Endothelial cell (in vitro differentiated cells): ENCODE data around the gene RBCK1. TPM values are rescaled to one million over a fixed set of nuclear protein-coding genes. Genes with fewer than 3 reads are reported as not detected.

Experiments used
- DNase-seq: peaks from one replicate; pipeline ENCODE4 v3.0.0; 2021; ENCODE audit warnings: low spot score
- H3K27ac Mint-ChIP-seq: one replicate; pipeline ENCODE4 v1.8.0; 2021; ENCODE audit warnings: mixed read lengths, inconsistent platforms; ENCODE audit not compliant: unreplicated experiment
- H3K27me3 Mint-ChIP-seq: one replicate; pipeline ENCODE4 v1.8.0; 2021; ENCODE audit warnings: mild to moderate bottlenecking, moderate library complexity, mixed read lengths, inconsistent platforms; ENCODE audit not compliant: unreplicated experiment
- H3K36me3 Mint-ChIP-seq: one replicate; pipeline ENCODE4 v1.8.0; 2021; ENCODE audit warnings: mild to moderate bottlenecking, low read depth, mixed read lengths, inconsistent platforms; ENCODE audit not compliant: unreplicated experiment
- H3K4me1 Mint-ChIP-seq: one replicate; pipeline ENCODE4 v1.8.0; 2021; ENCODE audit warnings: mild to moderate bottlenecking, mixed read lengths, inconsistent platforms; ENCODE audit not compliant: unreplicated experiment
- H3K4me3 Mint-ChIP-seq: one replicate; pipeline ENCODE4 v1.8.0; 2021; ENCODE audit warnings: mild to moderate bottlenecking, mixed read lengths, inconsistent platforms; ENCODE audit not compliant: unreplicated experiment
- H3K9me3 Mint-ChIP-seq: one replicate; pipeline ENCODE4 v1.8.0; 2021; ENCODE audit warnings: mixed read lengths, inconsistent platforms; ENCODE audit not compliant: unreplicated experiment
- total RNA-seq: library from RNA; stranded (reverse); fragmentation: NEBNext Ultra II Directional; extraction: Animal tissue kit (Norgen Biotek cat#: 25700); gene quantifications from one replicate; pipeline ENCODE4 v1.2.1, GENCODE V29; 2021; ENCODE audit not compliant: unreplicated experiment
- TF ChIP-seq, protein P1 (sequence below): fragments of 200-600 bp; sonication (generic); IDR thresholded peaks from one replicate; pipeline ENCODE4 v1.5.0; 2021; ENCODE audit warnings: antibody characterized with exemption; ENCODE audit not compliant: unreplicated experiment

RBCK1 gene
- total RNA-seq, 1 donor from 2014 or later: 68.8 TPM

DNA sequence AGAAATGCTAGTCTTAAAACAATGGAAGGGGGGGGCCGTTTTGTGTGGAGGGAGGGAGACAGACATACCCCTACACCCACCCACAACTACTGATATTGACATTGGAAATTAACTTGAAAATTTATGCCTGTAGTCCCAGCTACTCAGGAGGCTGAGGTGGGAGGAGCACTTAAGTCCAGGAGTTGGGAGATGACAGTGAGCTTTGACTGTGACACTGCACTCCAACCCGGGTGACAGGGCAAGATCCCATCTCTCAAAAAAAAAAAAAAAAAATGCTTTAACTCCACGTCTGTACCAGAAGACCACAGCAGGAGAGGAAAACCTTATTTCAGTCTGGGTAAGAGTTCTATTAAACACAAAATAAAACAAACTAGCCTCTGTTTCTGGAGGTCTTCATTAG is 52.1 kb downstream of the RBCK1 start:
- no peak overlapping the region for H3K27ac Mint-ChIP-seq
- TF ChIP-seq, protein P1, sequence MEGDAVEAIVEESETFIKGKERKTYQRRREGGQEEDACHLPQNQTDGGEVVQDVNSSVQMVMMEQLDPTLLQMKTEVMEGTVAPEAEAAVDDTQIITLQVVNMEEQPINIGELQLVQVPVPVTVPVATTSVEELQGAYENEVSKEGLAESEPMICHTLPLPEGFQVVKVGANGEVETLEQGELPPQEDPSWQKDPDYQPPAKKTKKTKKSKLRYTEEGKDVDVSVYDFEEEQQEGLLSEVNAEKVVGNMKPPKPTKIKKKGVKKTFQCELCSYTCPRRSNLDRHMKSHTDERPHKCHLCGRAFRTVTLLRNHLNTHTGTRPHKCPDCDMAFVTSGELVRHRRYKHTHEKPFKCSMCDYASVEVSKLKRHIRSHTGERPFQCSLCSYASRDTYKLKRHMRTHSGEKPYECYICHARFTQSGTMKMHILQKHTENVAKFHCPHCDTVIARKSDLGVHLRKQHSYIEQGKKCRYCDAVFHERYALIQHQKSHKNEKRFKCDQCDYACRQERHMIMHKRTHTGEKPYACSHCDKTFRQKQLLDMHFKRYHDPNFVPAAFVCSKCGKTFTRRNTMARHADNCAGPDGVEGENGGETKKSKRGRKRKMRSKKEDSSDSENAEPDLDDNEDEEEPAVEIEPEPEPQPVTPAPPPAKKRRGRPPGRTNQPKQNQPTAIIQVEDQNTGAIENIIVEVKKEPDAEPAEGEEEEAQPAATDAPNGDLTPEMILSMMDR: no peak
- H3K4me1 Mint-ChIP-seq: peaks cover 32% of the 10 kb centered on the region
- peak overlapping the region; percentile 98 for H3K4me3 Mint-ChIP-seq
- no peaks in the 10 kb centered on the region for H3K9me3 Mint-ChIP-seq
- H3K36me3 Mint-ChIP-seq: peaks cover 4% of the 10 kb centered on the region
- no peak for DNase-seq
- peaks cover 10% of the 10 kb centered on the region for H3K27me3 Mint-ChIP-seq

DNA sequence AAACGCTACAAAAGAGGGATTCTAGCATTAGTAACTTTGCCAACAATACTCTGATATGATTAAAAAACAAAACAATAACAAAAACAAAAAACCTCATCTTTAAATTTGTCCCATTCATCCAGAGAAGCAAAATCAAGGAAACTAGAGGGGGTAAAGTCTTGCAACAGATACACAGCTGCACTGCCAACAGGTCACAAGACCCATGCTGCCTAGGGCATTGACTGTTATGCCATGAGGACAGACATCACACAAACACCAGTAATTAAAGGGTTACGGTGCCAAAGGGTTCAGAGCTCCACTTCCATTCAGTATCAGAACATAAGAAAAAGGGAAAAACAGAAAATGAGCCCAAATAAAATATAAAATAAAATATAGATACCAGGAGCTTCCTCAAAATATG is 52.6 kb downstream of the RBCK1 start:
- TF ChIP-seq, protein P1: no peak
- H3K27ac Mint-ChIP-seq: no peak overlapping the region
- peaks cover 4% of the 10 kb centered on the region for H3K36me3 Mint-ChIP-seq
- H3K4me1 Mint-ChIP-seq: peaks cover 32% of the 10 kb centered on the region
- H3K27me3 Mint-ChIP-seq: peaks cover 10% of the 10 kb centered on the region
- DNase-seq: no peak
- no peaks in the 10 kb centered on the region for H3K9me3 Mint-ChIP-seq
- peak overlapping the region; percentile 98 for H3K4me3 Mint-ChIP-seq

DNA sequence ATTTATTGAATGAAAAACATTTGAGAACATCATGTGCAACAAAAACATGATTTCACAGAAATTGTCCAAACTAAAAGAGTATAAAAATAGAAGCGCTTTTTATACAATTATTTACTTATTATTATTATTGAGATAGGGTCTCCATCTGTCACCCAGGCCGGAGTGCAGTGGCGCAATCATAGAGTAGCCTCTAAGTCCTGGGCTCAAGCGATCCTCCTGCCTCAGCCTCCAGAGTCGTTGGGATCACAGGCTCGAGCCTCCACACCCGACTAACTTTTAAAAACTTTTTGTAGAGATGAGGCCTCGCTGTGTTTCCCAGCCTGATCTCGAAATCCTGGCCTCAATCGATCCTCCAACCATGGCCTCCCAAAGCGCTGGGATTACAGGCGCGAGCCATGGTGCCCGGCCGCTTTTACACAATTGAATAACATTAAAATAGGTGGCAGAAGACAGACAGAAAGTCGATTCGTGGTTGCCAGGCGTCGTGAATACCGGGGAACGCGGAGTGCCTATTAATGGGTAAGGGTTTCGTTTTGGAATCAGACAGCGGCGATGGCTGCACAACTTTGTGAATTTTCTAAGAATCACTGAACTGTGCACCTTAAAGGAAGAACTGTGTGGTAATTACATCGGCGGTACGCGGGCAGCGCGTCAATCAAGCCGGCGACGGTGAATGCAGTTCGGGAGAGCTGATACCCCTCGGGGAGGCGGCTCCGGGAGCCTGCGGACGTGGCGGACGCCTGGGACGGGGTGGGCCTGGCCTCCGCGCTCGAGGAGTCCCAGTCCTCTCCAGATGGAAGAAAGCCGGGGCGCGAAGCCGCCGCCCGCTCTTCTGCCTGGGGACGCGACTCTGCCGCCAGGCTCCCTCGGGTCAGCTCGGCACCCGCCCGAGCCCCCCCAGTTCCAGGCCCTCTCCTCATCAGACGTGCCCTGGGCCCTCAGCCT is 53.4 kb downstream of the RBCK1 start:
- TF ChIP-seq, protein P1: no peak
- peaks cover 10% of the 10 kb centered on the region for H3K27me3 Mint-ChIP-seq
- peaks cover under 1% of the 10 kb centered on the region for H3K9me3 Mint-ChIP-seq
- DNase-seq: peak; percentile 57
- H3K36me3 Mint-ChIP-seq: peaks cover 4% of the 10 kb centered on the region
- H3K4me3 Mint-ChIP-seq: peak overlapping the region; percentile 98
- peaks cover 32% of the 10 kb centered on the region for H3K4me1 Mint-ChIP-seq
- H3K27ac Mint-ChIP-seq: peak overlapping the region; percentile 86

DNA sequence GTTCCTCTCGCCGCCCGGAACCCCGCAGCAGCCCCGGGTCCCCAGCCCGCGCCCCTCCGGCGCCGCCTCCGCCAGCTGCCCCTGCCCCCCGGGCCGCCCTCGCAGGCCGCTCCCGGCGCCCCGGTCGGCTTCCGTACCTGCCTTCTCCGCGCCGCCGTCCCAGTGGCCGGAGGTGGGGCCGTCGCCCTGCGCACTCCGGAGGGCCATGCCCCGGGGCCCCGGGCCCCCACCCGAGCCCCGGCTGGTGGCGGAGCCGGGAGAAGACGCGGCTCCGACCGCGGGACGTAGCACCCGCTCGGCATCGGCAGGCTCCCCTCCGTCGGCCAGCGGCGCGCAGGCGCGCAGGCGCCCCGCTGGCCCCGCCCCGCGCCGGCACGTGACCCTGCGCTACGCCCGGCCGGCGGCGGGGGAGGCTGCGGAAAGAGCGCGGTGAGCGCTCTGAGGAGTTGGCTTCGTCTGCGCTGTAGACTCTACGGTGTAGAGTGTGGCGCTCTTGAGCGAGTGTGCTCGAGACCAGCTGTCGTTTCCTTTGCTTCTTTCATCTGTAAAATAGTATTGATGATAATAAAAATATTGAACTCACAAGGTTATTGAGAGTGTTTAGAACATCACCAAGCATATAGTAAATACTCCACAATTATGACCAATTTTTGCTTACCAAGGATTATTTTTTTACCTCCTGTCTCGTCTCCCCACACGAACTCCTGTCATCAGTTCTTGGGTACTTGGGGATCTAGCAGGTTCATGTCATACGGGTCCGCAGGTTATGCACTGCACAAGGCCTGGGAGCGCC is 54.3 kb downstream of the RBCK1 start, which contains the start of gene TBC1D20:
TBC1D20 (minus strand) TSS at position 335 of the 793 bp plus-strand sequence; CDS start at position 207, 128 bp downstream.
- peaks cover 12% of the 10 kb centered on the region for H3K27me3 Mint-ChIP-seq
- peaks cover 32% of the 10 kb centered on the region for H3K4me1 Mint-ChIP-seq
- TF ChIP-seq, protein P1: no peak
- DNase-seq: peak; percentile 86
- H3K36me3 Mint-ChIP-seq: peaks cover 7% of the 10 kb centered on the region
- H3K4me3 Mint-ChIP-seq: peak within 1 kb of the TSS; percentile 98
- peak within 1 kb of the TSS; percentile 86 for H3K27ac Mint-ChIP-seq
- peaks cover 6% of the 10 kb centered on the region for H3K9me3 Mint-ChIP-seq
